Ammon's horn (tissue), 1 donor: ENCODE results near the gene BCL2L15.

Source experiments
- DNase-seq: peaks from one replicate; pipeline ENCODE4 v3.0.0-alpha.2; 2016; ENCODE audit warnings: low spot score

BCL2L15 gene

DNA sequence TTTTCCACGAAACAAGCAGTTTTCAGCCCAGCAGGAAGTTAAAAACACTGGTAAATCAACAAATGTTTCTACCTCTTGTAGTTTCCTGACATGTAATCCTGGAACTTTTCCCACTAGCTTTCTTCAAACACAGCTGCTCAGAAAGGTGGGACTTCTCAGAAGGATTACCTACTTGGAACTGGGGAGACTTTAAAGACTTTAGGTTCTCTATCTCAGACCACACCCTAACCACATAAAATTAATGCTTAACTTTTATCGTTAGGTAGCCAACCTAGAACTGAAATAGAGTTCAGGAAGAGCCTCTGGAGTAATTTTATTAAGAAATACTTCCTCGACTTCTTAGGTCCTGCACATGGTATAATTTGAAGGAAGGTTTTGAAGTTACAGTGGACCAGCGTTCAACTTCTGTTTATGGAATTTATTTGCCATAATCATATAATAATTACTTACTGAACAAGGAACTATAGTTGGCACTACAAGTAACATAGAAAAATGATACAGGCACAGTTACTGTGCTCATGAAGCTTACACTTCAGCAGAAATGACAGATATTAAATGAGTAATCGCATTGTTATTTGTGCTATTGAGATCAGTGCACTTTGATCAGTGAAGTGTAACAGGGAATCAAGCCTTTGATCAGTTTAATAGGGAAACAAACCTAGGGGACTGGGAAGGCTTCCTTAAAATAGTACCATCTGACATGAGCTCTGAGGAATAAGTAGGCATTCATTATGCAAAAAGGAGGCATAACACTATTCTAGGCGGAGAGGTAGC, at the start of gene BCL2L15:
Gene BCL2L15 (minus strand): TSS at position 180 of the 774 bp plus-strand sequence. CDS start 206 bp downstream, outside the sequence.
- DNase-seq = no peak

DNA sequence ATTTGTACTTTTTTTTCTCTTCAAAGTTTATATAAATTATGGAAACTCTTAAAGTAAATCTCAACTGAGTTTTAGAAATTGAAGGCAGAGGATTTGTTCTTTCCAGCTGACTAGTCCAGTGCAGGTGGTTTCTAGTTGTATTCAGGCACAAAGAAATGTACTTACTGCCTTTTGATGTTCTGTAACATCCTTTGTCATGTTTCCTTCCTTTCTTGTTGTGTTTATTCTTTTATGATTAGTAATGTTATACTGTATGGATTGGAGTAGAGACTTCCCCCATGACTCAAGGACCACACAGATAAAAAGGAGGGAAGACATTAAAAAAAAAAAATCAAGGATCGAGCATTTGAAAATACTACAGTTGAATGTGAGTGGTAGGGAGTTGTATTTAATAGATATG, 49.8 kb upstream of the BCL2L15 start:
- no peak for DNase-seq

DNA sequence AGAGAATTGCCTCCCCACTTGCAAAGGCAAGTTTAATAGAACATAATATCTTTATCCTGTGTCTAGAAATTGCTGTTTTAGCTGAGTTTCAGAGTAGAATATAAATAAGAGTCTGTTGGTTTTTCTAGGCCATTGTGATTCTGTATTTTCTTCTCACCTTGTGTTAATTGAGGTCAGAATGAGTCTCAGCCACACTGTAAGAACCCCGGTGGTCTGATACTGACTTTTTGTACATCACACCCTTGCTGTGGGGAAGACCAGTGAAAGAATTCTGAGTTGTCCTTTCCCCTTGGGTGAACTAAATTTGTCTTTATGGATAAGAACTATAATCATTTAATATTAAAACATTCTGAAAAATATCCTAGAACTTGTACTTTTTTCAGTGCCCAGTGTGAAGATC, 48.6 kb upstream of the BCL2L15 start:
- no peak for DNase-seq

DNA sequence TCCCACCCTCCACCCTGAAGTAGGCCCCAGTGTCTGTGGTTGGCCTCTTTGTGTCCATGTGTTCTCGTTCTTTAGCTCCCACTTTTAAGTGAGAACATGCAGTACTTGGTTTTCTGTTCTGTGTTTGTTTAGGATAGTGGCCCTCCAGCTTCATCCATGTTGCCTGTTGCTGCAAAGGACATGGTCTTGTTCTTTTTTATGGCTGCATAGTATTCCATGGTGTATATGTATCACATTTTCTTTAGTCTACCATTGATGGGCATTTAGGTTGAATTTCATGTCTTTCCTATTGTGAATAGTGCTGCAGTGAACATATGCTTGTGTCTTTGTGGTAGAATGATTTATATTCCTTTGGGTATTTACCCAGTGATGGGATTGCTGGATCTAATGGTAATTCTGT, 47.8 kb upstream of the BCL2L15 start:
- DNase-seq = no peak

DNA sequence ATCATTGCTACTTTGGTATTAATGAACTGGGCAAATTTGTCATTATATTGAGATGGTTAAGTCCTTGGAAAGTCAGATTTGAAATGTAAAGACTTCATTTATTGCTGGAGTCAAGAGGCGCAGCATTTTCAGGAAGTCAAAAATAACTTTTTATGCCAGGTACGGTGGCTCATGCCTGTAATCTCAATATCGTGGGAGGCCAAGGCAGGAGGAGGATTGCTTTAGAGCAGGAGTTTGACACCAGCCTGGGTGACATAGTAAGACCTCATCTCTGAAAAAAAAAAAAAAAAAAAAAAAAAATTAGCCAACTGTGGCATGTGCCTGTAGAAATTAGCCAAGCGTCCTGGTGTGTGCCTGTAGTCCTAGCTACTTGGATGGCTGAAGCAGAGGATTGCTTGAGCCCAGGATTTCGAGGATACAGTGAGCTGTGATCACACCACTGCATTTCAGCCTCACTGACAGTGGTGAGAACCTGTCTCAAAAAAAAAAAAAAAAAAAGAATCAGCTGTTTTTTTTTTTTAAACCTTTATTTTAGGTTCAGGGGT, 47.2 kb upstream of the BCL2L15 start:
- DNase-seq = no peak

DNA sequence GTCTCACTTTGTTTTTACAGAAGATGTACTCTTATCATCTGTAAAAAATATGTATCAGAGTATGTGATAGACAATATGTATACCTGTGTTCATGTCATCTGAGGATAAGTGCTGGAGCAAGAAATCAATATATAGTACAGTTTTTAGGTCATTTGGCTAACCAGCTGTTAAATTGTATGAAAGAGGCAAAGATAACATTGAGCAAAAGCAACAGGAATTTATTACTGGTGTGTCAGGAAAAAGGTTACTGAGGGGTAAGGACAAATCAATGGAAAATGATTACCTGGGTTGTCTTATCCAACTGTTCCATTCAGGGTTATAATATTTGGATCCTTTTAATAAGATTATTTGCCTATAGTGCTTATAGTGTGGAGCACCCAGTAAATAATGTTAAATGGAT, 46.6 kb upstream of the BCL2L15 start:
- DNase-seq = no peak

DNA sequence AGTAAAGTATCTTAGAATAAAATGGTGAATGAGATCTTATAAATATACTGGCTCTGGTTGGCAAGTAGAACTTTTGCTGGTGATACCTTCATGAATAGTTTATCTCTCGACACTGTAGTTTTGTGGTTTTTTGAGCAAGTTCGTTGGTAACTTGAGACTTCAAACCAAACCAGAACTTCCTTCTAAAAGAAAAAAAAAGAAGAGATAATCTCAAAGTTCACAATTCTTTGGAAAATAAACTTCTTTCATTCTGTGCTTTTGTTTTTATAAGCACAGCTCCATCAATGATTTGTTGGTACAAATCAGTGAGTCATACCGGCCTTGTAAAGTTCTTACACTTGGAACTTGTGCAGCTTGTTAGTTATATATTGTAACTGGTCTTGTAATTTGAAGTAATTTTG, 44.1 kb upstream of the BCL2L15 start:
- no peak for DNase-seq

DNA sequence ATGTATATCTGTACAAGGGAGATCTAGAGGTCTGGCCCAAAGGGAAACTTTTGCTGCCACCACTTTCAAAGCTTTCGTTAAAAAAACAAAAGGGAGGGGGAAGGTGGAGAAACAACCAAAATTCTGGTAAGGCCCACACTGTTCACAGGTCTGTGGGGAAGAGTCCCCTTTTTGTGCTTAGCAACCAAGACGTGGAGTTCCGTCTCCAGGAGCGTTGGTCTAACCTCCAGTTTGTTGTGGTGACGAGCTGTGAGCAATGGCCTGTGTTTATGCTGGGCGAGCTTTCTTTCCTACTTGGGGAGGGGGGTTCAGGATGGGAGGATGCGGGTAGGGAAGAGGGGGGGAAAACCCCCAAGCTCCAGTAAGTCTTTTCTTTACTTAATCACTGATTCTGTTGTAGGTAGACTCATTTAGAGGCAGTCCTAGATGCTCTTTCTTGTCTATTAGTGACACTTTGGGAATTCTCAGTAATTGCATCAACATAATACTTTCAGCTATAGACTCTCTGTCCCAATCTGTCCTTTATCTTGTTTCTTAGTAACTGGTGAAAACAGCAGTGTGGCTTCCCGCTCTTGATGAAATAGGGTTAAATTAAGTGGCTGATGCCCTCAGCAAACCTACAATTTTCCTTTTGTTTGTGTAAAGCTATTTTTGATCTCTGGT, 43.2 kb upstream of the BCL2L15 start:
- DNase-seq = no peak

DNA sequence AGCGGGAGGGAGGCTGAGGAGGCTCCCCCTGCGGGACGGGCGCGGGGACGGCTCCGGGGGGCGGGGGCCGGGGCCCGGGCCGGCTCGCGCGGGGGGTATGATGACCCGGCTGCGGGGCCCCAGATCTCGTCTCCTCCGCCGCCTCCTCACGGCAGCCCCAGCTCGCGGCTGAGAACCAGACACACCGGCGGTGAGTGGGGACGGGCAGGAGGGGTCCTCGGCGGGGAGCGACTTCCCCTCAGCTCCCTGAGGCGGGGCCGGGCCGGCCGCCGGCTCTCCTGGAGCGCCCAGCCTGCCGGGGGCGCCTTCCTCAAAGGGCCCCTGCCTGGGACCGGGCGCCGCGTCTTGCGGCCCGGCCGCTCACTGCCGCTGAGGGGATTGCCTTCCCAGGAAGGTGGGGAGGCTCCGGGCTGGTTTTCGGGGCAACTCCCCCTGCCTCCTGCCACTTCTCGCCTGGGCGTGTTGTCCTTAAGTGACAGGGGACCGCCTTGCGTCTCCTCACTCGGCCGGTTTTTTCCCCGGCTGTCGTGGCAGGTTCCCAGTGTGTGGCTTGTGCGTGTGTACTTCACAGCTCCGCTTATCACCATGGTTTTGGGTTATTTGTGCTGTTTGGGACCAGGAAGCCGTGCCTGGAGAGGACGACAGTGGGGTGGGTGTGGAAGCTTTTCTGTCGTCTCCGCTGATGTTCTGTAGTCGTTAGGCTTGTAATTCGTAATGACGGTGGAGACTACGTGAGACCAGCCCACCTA, 42.5 kb upstream of the BCL2L15 start:
- peak; percentile 41 for DNase-seq

DNA sequence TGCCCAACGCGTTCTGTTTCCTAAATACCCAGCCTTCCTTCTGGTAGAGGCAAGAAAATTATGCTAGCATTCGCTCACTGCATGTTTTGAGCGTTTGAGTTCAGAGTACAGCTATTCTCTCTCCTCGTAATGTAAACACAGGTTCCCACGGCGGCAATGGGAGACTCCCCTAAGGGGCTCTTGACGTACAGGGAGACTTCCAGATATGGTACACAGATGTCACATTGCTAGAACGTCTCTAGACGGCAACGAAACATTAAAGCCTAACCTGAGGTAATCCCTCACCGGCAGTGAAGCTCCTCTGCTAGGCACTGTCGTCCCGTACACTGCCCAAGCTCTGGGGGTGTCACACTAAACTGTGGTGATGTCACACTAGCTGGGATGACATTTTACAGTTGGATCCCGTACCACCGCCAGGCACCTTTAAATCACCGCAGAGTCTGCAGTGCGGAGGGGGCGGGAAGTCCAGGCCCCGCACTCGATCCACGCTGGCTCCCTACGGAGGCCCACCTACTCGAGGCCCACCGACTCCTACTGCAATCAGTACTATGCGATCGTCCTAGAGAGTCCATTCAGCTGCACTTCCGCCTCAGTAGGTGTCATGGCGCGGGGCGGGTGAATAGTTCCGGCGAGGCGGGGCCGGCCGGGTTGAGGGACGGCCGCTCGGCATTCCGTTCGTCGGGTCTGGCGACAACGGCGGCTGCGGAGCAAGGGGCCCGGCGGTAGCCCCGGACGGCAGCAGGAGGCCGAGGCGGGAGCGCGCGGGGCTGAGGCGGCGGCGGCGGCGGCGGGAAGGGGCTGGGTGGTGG, 41.8 kb upstream of the BCL2L15 start, which contains the start of gene HIPK1:
Gene HIPK1 (plus strand): TSS at position 384 of the 809 bp plus-strand sequence.
- peak; percentile 96 for DNase-seq

DNA sequence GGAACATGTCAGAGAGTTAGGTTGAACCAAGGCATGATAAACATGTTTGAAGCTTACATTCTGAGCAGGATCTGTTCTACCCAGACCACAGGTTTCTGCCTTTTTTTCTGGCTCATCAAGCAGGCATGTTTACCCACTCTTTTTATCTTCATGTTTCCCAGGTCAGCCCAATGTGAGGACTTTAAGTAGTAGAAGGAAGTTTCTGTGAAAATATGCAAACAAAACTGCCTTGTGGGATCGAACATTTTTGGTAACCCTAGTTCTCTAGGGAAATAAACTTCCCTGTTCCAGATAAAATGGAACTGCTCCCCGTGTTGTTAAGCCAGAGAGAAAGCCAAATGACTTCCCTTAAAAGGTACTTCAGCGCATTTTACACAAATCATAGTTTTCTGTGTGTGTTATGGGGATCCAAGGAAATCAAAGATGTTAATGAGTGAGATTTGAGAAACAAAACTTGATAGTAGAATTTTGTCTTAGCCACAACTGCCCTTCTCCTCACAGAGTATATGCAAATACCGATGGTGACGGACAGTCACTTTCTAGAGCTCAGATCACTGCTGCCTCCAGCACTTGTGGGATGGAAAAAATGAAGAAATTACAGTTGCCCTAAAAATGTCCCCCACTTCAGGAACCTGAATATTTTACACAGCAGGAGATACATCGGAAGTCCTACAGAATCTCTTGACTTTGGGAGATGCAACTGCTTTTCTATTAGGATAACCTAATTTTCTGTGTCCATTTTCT, 41.0 kb upstream of the BCL2L15 start:
- DNase-seq = no peak

DNA sequence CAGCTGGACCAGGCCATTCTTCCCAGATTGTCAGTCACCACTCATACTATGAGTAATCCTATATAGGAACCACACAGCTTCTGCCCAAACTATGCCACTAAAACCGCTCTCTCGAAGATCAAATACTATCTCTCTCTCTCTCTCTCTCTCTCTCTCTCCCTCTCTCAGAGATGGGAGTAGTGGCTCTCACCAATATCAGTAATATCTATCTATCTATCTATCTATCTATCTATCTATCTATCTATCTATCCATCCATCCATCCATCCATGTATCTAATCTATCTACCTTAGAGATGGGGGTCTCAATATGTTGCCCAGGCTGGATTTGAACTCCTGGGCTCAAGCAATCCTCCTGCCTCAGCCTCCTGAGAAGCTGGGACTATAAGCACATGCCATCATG, 37.1 kb upstream of the BCL2L15 start:
- no peak for DNase-seq

DNA sequence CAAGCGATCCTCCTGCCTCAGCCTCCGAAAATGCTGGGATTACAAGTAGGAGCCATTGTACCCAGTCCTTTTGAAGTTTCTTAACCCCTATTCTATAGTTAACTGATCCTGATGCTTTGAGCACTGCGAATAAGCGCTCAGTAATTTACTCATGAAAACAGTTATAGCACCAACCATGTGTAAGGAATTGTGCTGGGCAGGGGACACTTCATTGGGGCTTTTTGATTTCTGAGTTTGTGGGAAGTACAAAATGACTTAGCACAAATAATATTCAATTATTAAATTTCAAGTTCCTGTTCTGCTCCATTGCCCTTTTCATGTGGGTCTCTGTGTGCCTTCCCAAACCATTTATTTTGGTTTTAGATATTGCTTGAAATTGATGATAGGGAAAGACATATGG, 35.6 kb upstream of the BCL2L15 start:
- DNase-seq = no peak

DNA sequence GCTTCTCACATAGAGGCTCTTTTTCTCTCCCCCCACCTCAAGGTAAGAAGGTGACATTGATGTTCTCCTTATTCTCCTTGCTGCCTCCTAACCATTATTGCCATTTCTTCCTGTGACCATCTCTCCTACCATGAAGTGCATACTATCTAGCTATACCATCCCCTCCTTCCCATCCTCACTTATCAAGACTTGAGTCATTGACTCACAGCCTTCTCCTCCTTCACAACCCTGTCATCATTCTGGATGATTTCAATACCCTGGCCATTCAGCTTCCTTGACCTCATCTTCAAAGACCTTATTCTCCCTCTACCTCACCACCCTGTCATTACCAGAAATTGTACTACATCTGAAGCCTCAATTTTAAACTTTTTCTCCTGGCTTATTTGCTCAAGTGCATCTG, 30.9 kb upstream of the BCL2L15 start:
- no peak for DNase-seq

DNA sequence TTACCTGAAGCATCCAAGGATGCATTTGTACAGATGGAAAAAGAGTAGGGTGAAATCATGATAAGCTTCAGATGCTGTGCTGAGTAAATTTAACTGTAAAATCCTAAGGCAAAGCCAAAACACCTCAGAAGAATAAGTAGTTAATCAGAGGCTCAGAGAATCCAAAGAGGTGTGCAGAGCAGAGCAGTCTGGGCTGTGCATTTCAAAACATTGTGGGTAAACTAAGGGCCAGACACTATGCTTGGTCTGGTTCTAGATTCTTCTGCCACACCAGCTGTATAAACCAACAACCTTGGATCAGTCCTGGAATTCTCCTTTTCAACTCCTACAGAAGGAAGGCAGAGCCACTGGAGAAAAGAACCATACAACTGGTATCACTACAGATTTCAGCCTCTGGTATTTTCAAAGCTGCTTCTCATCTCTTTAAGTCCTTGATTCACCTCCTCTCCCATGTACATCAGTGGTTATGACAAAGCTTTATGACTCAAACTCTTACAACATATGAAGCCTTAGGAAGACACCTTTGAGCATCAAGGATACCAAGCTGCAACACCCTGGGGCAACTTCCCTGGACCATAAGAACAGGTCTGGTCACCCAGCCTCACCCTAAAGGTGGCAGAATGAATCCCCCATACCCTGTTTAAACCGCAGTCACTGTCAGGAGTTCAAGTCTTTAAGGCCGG, 30.2 kb upstream of the BCL2L15 start:
- no peak for DNase-seq

DNA sequence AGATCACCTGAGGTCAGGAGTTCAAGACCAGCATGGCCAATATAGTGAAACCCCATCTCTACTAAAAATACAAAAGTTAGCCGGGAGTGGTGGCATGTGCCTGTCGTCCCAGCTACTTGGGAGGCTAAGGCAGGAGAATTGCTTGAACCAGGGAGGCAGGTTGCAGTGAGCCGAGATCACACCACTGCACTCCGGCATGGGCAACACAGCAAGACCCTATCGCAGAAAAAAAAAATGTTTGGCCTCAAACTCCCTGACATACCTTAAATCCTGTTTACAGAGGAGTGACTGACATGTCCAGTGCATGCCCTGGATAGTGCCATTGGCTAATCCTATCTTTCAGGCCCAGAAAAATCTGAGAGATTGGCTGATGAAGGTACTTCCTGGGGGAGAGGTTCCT, 29.6 kb upstream of the BCL2L15 start:
- DNase-seq = no peak

DNA sequence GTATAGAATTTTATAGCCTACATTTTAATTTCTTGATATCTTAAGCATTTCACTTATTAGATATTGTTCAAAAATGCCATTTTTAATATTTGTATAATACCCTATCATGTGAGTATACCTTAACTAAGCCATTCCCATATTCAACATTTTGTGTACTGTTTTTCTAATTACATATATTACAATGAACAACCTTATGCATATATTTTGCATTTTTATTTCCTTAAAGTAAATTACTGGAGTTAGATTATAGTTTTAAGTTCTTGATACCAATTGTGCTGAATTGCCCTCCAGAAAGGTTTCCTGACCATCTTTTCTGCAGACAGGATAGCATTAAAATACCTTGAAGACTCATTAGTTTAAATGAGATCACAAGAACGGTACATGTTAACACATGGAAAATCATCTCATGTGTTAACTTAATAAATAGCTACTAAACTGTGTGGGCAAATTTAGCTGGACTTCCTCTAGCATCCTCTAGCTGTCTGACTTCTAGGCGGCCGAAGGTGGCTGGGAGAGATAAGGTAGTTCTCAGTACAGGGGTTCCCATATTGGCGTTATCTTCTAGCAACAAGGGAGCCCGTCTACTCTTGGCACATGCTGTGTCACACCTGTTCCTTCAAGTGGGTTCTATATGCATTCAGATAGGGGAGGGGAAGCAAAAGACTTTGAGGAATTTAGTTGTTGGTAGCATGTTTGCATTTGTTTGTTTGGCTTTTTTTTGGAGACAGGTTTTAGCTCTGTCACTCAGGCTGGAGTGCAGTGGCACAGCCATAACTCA, 26.7 kb upstream of the BCL2L15 start:
- no peak for DNase-seq

DNA sequence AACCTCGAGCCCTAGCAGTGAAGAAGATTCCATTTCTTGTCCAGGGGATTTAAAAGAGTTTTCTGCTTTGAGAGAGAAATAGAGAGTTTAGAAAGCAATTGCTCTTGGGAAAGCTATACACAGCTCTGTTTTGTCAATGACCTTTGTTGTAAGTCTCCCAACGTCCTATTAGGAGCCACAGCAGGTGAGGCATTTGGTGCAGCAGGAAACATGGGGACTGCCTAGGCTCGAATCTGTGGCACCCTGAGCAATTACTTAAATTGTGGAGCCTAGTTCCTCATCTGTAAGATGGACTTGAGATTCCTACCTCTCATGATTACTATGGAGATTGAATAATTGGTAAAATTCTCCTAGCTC, 25.9 kb upstream of the BCL2L15 start:
- no peak for DNase-seq

DNA sequence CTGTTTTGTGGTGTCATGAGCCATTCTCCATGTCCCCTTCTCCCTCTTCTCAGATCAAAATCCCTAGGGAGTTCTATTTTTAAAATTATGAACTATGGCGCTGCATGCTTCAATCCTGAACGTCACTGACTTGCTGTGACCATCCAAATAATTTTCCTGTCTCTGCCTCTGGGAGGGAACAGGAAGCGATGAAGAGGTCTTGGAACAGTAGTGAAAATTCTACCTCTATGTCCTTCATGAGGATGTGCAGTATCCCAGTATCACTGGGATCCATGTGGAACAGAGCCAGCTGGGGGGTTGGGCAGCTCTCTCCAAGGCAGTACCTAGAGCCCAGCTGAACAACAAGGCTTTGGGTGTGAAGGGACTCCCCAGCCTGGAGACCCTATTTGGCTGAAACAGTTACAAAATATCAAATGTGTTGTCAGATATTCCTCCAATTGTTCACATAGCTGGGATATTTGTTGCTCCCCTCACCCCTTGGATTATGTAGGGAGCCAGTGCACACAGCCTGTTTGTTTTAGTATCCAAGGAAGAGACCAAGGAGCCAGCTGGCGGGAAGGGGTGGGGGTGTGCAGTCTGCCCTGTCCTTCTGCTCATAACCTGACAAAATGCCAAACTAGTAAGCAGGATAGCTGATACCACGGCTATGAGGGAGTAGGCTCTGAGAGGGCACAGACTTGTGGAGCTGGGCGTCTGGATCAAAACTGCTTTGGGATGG, 25.4 kb upstream of the BCL2L15 start:
- DNase-seq = peak; percentile 34
